WERI-Rb-1 (cell line): ENCODE data around the gene ZPBP2.

Experiments used
- DNase-seq: peaks from one replicate; pipeline ENCODE4 v3.0.0-alpha.2; 2020
- H3K27ac ChIP-seq: fragments of 250-450 bp; sonication (Bioruptor Pico); 2 replicates; pipeline ENCODE4 v1.5.1; 2020; ENCODE audit warnings: mild to moderate bottlenecking, moderate library complexity
- H3K27me3 ChIP-seq: fragments of 250-450 bp; sonication (Bioruptor Pico); 2 replicates; pipeline ENCODE4 v1.5.1; 2021; ENCODE audit warnings: mild to moderate bottlenecking, low read depth, moderate library complexity; ENCODE audit not compliant: insufficient read depth, severe bottlenecking
- H3K36me3 ChIP-seq: fragments of 250-450 bp; sonication (Bioruptor Pico); 2 replicates; pipeline ENCODE4 v1.5.1; 2020; ENCODE audit warnings: mild to moderate bottlenecking, moderate library complexity
- H3K4me3 ChIP-seq: 2 replicates; pipeline ENCODE4 v1.5.1; 2011; ENCODE audit warnings: low read depth, mild to moderate bottlenecking, control low read depth, low read length
- H3K9me3 ChIP-seq: fragments of 250-450 bp; sonication (Bioruptor Pico); 2 replicates; pipeline ENCODE4 v1.5.1; 2021; ENCODE audit warnings: mild to moderate bottlenecking, moderate library complexity; ENCODE audit not compliant: severe bottlenecking
- CTCF ChIP-seq: IDR thresholded peaks from 2 replicates; pipeline ENCODE4 v1.5.1; 2011; ENCODE audit warnings: low read depth, mild to moderate bottlenecking, control low read depth, inconsistent platforms, low read length

Gene ZPBP2

GRCh38 chr17:39924691-39925055, 56.7 kb downstream of the ZPBP2 start:
- H3K36me3 ChIP-seq, result peaks cover 36% of the 10 kb centered on the region
- H3K27ac ChIP-seq, result no peak overlapping the region
- no peak for DNase-seq
- H3K4me3 ChIP-seq, result no peak overlapping the region
- no peaks in the 10 kb centered on the region for H3K27me3 ChIP-seq
- no peak for TF ChIP-seq CTCF
- no peaks in the 10 kb centered on the region for H3K9me3 ChIP-seq

GRCh38 chr17:39925282-39926134, 57.5 kb downstream of the ZPBP2 start:
- DNase-seq, result peak; percentile 48
- no peak for TF ChIP-seq CTCF
- no peak overlapping the region for H3K4me3 ChIP-seq
- H3K36me3 ChIP-seq, result peaks cover 28% of the 10 kb centered on the region
- no peaks in the 10 kb centered on the region for H3K9me3 ChIP-seq
- no peak overlapping the region for H3K27ac ChIP-seq
- no peaks in the 10 kb centered on the region for H3K27me3 ChIP-seq

DNA sequence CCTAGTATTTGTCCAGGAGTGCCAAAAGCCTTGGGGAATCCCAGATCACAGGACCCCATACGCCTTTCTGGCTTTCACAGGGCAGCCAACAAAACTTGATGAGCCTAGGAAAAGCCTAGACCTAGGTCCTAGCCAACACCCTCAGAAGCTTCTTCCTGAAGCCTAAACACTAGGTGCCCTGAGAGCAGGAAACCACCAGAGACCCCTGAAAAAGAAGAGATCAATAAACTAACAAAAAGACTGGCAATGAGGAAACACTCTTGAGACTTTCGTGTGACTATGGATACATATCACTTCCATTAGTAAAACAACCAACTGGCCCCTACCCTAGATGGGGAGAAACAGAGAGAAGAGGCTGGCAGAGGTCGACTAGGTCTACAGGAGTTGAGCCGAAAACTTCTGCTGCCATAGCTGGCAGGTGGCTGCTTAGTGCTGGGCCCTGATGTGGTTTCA, 58.2 kb downstream of the ZPBP2 start:
- H3K27me3 ChIP-seq, result no peaks in the 10 kb centered on the region
- no peak overlapping the region for H3K27ac ChIP-seq
- H3K36me3 ChIP-seq, result peaks cover 26% of the 10 kb centered on the region
- H3K9me3 ChIP-seq, result no peaks in the 10 kb centered on the region
- DNase-seq, result no peak
- no peak for TF ChIP-seq CTCF
- no peak overlapping the region for H3K4me3 ChIP-seq

- DNase-seq, result peak; percentile 50
- peak overlapping the region; percentile 67 for H3K27ac ChIP-seq
- H3K27me3 ChIP-seq, result no peaks in the 10 kb centered on the region
These were observed 58.6 kb downstream of the ZPBP2 start for GRCh38 chr17:39926588-39927100.

More at GRCh38 chr17:39926588-39927100, 58.6 kb downstream of the ZPBP2 start:
- peaks cover 21% of the 10 kb centered on the region for H3K36me3 ChIP-seq
- no peaks in the 10 kb centered on the region for H3K9me3 ChIP-seq
- H3K4me3 ChIP-seq, result peak overlapping the region; percentile 78
- TF ChIP-seq CTCF, result no peak
